Parathyroid adenoma (tissue), 2 donors: ENCODE measurements around the gene GPC5.

Experiments used
- H2AFZ ChIP-seq: fragments of 300-600 bp; sonication (generic); one replicate; pipeline ENCODE4 v1.7.0; 2017; ENCODE audit warnings: antibody characterized with exemption, mild to moderate bottlenecking
- H3K27ac ChIP-seq: fragments of 300-600 bp; sonication (generic); one replicate; pipeline ENCODE4 v1.7.0; 2017
- H3K27me3 ChIP-seq: fragments of 300-600 bp; sonication (generic); one replicate; pipeline ENCODE4 v1.7.0; 2017; ENCODE audit warnings: low read length; ENCODE audit not compliant: control insufficient read depth, insufficient read depth
- H3K36me3 ChIP-seq: fragments of 300-600 bp; sonication (generic); one replicate; pipeline ENCODE4 v1.7.0; 2017; ENCODE audit warnings: low read length; ENCODE audit not compliant: control insufficient read depth, insufficient read depth
- H3K4me1 ChIP-seq: fragments of 300-600 bp; sonication (generic); one replicate; pipeline ENCODE4 v1.7.0; 2017; ENCODE audit warnings: control low read depth
- H3K4me2 ChIP-seq: fragments of 300-600 bp; sonication (generic); one replicate; pipeline ENCODE4 v1.7.0; 2017; ENCODE audit warnings: low read length
- H3K4me3 ChIP-seq: fragments of 300-600 bp; sonication (generic); one replicate; pipeline ENCODE4 v1.7.0; 2017; ENCODE audit warnings: low read depth, low read length
- H3K79me2 ChIP-seq: fragments of 300-600 bp; sonication (generic); one replicate; pipeline ENCODE4 v1.7.0; 2017; ENCODE audit warnings: control low read depth
- H3K9ac ChIP-seq: fragments of 300-600 bp; sonication (generic); one replicate; pipeline ENCODE4 v1.7.0; 2017; ENCODE audit warnings: mild to moderate bottlenecking
- H3K9me3 ChIP-seq: fragments of 300-600 bp; sonication (generic); one replicate; pipeline ENCODE4 v1.7.0; 2017; ENCODE audit warnings: low read length; ENCODE audit not compliant: control insufficient read depth
- TF ChIP-seq, protein P1 (sequence below): fragments of 300-600 bp; sonication (generic); IDR thresholded peaks from one replicate; pipeline ENCODE4 v1.7.0; 2017; ENCODE audit warnings: antibody characterized with exemption, mild to moderate bottlenecking
- donor health status: primary hyperparathyroidism.

GPC5 gene

DNA sequence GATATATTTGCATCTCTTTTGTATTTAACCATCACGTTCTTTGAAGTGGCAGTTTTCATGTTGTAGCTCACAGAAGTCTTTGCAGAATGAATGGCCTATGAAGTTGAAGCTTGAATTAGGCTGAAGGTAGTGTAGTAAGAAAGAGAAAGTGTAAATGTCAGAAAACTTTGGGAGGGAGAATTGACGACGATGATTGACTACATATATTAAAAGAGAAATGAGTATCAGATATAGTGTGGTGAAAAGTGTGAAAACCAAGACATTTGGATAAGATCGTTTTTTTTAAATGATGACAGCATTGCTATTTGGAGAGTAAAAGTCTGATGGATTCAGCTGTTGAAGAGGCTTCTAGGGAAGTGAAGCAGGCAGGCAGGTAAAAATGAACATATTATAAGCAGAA lies 14.6 kb upstream of the GPC5 start:
- Histone ChIP-seq H3K27me3 (no peaks in the 10 kb centered on the region), H3K27ac (no peak overlapping the region), H3K9me3 (no peaks in the 10 kb centered on the region), H3K79me2 (no peaks in the 10 kb centered on the region), H3K4me2 (no peak overlapping the region), H3K4me1 (no peaks in the 10 kb centered on the region), H2AFZ (no peak overlapping the region), H3K4me3 (no peak overlapping the region), H3K9ac (no peak overlapping the region), H3K36me3 (no peaks in the 10 kb centered on the region)
- TF ChIP-seq, protein P1, sequence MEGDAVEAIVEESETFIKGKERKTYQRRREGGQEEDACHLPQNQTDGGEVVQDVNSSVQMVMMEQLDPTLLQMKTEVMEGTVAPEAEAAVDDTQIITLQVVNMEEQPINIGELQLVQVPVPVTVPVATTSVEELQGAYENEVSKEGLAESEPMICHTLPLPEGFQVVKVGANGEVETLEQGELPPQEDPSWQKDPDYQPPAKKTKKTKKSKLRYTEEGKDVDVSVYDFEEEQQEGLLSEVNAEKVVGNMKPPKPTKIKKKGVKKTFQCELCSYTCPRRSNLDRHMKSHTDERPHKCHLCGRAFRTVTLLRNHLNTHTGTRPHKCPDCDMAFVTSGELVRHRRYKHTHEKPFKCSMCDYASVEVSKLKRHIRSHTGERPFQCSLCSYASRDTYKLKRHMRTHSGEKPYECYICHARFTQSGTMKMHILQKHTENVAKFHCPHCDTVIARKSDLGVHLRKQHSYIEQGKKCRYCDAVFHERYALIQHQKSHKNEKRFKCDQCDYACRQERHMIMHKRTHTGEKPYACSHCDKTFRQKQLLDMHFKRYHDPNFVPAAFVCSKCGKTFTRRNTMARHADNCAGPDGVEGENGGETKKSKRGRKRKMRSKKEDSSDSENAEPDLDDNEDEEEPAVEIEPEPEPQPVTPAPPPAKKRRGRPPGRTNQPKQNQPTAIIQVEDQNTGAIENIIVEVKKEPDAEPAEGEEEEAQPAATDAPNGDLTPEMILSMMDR: no peak

DNA sequence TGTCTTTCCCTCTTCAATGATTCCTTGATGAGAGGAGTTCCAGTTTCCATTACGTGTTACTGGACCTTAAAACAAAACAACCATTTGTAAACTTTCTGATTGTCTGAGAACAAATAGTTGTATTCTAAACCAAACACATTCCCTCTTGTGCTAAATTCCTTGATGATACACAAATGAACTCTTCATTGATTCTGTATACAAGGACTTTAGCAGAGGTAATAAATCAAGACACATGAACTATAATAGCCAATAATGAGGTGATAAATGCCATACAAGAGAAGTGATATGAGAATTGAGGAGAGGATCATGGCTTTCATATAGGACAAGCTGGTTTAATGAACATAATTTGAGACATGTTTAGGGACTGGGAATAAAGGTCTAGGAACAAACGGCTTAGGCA lies 13.5 kb upstream of the GPC5 start:
- Histone ChIP-seq H3K9ac (no peak overlapping the region), H3K27me3 (no peaks in the 10 kb centered on the region), H3K36me3 (no peaks in the 10 kb centered on the region), H3K9me3 (no peaks in the 10 kb centered on the region), H3K4me2 (no peak overlapping the region), H3K79me2 (no peaks in the 10 kb centered on the region), H2AFZ (no peak overlapping the region), H3K4me3 (no peak overlapping the region), H3K27ac (no peak overlapping the region), H3K4me1 (no peaks in the 10 kb centered on the region)
- TF ChIP-seq, protein P1: no peak

DNA sequence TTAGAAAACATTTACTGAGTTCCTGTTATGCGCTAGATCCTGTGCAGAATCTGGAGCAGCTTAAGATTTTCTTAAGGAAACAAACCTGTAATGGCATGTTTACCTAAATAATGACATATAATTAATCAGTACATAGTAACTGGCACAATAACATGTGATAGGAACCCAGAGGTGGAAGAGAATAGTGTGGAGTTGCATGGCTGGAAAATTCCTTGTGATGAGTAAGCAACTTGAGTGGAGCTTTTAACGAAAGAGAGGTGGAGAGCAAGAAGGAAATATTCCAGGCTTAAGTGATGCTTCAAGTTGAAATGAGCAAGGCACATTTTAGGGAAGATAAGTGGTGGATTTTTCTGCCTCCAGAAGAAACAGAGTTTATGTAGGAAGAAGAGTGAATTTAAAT lies 9.2 kb upstream of the GPC5 start:
- no peaks in the 10 kb centered on the region for H3K27me3 ChIP-seq
- H3K9me3 ChIP-seq: no peaks in the 10 kb centered on the region
- no peaks in the 10 kb centered on the region for H3K4me1 ChIP-seq
- H3K4me3 ChIP-seq: no peak overlapping the region
- H3K4me2 ChIP-seq: no peak overlapping the region
- TF ChIP-seq, protein P1: no peak
- no peaks in the 10 kb centered on the region for H3K36me3 ChIP-seq
- no peak overlapping the region for H2AFZ ChIP-seq
- no peak overlapping the region for H3K9ac ChIP-seq
- no peak overlapping the region for H3K27ac ChIP-seq
- H3K79me2 ChIP-seq: no peaks in the 10 kb centered on the region

DNA sequence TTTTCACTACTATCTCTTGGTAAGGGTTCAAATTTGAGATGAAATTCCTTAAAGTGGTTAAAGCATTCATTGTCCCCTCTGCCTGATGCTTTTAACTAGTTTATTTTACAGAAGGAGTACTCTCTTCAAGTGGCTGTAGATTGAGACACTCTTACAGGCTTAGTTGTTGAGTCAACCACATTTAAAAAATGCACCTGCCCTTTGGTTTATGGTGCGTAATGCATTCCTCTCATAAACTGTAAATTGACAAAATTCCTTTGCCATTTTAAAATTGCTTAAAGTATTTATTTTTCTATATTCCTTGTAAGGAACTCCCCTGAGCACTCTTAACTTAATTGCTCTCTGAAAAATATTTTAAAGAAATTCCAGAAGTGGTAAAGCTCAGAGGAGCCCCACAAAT lies 826 bp upstream of the GPC5 start:
- Histone ChIP-seq H3K9ac (no peak overlapping the region), H2AFZ (no peak overlapping the region), H3K27me3 (peaks cover 14% of the 10 kb centered on the region), H3K27ac (no peak overlapping the region), H3K4me3 (no peak overlapping the region), H3K9me3 (no peaks in the 10 kb centered on the region), H3K36me3 (no peaks in the 10 kb centered on the region), H3K79me2 (no peaks in the 10 kb centered on the region), H3K4me1 (no peaks in the 10 kb centered on the region), H3K4me2 (no peak overlapping the region)
- TF ChIP-seq, protein P1: no peak

DNA sequence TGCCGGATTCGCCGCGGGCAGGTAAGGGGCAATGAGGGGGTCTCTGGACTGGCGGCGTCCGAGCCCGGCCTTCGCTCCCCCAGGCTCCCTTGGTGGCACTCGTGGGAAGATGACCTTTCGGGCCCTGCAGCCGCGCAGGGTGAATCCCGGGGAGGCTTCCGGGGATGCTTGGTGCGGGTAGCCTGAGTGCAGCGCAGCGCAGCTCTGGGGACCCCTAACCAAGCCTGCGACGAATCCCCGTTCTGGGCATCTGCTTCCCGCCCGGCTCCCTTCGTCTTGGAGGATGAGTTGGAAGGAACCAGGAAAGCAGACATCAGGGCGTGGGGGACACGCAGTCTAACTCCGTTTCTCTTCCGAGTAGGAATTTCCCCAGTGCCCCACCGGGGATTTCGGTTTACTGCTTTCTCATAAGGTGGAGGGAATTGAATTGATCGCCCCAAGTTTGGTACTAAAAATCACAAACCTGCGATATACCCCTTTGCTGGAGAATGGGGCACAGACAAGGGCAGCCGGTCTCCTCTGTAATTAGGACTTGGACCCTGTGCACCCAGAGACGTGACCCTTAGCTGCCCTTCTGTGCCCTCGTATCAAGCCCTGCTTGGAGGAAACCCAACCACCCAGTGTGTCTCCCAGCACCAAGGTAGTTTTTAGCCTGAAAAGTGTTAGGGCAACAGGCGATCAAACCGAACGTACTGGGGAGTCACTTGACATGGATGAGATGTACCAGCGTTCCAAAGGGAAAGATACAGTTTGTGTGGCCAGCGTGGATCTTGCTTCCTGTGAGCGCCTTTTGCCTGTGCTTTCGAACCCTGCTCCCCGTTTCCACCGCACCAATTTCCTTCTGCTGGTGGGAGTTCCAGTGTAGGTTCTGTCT lies 1.0 kb downstream of the GPC5 start:
- no peak overlapping the region for H3K27ac ChIP-seq

More for the DNA sequence above, 1.0 kb downstream of the GPC5 start:
- Histone ChIP-seq H3K79me2 (no peaks in the 10 kb centered on the region), H3K4me2 (peak overlapping the region; percentile 77), H3K9me3 (no peaks in the 10 kb centered on the region), H3K27me3 (peaks cover 14% of the 10 kb centered on the region), H3K9ac (no peak overlapping the region), H3K4me3 (peak overlapping the region; percentile 43), H2AFZ (peak overlapping the region; percentile 73), H3K4me1 (no peaks in the 10 kb centered on the region), H3K36me3 (no peaks in the 10 kb centered on the region)
- TF ChIP-seq, protein P1: no peak
